Hepatocyte (in vitro differentiated cells): Measurements from ENCODE around the gene RAB32. TPM values are rescaled to one million over a fixed set of nuclear protein-coding genes. Genes with fewer than 3 reads are reported as not detected.

Experiments used
- DNase-seq: peaks from one replicate; pipeline ENCODE4 v3.0.0-alpha.2; 2016; ENCODE audit warnings: low spot score
- H2AFZ ChIP-seq: fragments of 200-600 bp; sonication (generic); 2 replicates; pipeline ENCODE4 v1.6.0; 2016; ENCODE audit warnings: antibody characterized with exemption, mild to moderate bottlenecking
- H3K27ac ChIP-seq: fragments of 200-600 bp; sonication (generic); 2 replicates; pipeline ENCODE4 v1.5.1; 2016; ENCODE audit warnings: mild to moderate bottlenecking
- H3K27me3 ChIP-seq: fragments of 200-600 bp; sonication (generic); 2 replicates; pipeline ENCODE4 v1.6.1; 2016
- H3K36me3 ChIP-seq: fragments of 200-600 bp; sonication (generic); replicated peaks from 2 replicates; pipeline ENCODE4 v1.5.1; 2016; ENCODE audit warnings: low read depth; ENCODE audit not compliant: insufficient read depth
- H3K4me1 ChIP-seq: fragments of 200-600 bp; sonication (generic); 2 replicates; pipeline ENCODE4 v1.5.1; 2016; ENCODE audit warnings: mild to moderate bottlenecking, moderate library complexity; ENCODE audit not compliant: insufficient read depth
- H3K4me2 ChIP-seq: fragments of 200-600 bp; sonication (generic); 2 replicates; pipeline ENCODE4 v1.6.0; 2016
- H3K4me3 ChIP-seq: fragments of 200-600 bp; sonication (generic); 2 replicates; pipeline ENCODE4 v1.5.1; 2016; ENCODE audit warnings: mild to moderate bottlenecking
- H3K79me2 ChIP-seq: fragments of 200-600 bp; sonication (generic); 2 replicates; pipeline ENCODE4 v1.6.0; 2017; ENCODE audit warnings: mild to moderate bottlenecking
- H3K9me2 ChIP-seq: fragments of 200-600 bp; sonication (generic); replicated peaks from 2 replicates; pipeline ENCODE4 v1.6.0; 2017; ENCODE audit warnings: mild to moderate bottlenecking; ENCODE audit not compliant: insufficient read depth
- H3K9me3 ChIP-seq: fragments of 200-600 bp; sonication (generic); 2 replicates; pipeline ENCODE4 v1.5.1; 2016; ENCODE audit warnings: low read depth, mild to moderate bottlenecking
- H4K20me1 ChIP-seq: fragments of 200-600 bp; sonication (generic); 2 replicates; pipeline ENCODE4 v1.6.0; 2016; ENCODE audit warnings: mild to moderate bottlenecking; ENCODE audit not compliant: insufficient read depth, poor library complexity, severe bottlenecking
- EZH2 ChIP-seq: fragments of 200-600 bp; sonication (generic); IDR thresholded peaks from 2 replicates; pipeline ENCODE4 v1.6.1; 2016; ENCODE audit warnings: antibody characterized with exemption, mild to moderate bottlenecking, borderline replicate concordance
- EZH2phosphoT487 ChIP-seq: fragments of 200-600 bp; sonication (generic); IDR thresholded peaks from one replicate; pipeline ENCODE4 v1.6.1; 2018; ENCODE audit warnings: antibody characterized with exemption, mild to moderate bottlenecking, low read depth, moderate library complexity; ENCODE audit not compliant: unreplicated experiment, severe bottlenecking
- WGBS: methylation state at CpG from one replicate; pipeline ENCODE4 v1.1.6; 2016; ENCODE audit warnings: low lambda C conversion rate; ENCODE audit errors: missing lambda C conversion rate; 5-methylcytosine and 5-hydroxymethylcytosine counted together
- polyA plus RNA-seq: library from polyadenylated mRNA; unstranded; fragments of >200 nt; fragmentation: Nextera tagmentation; extraction: Ambion mirVana; gene quantifications from 2 replicates; pipeline ENCODE4 v1.2.1, GENCODE V29; 2016
- total RNA-seq: library from RNA; depleted of rRNA; stranded (reverse); fragments of >200 nt; gene quantifications from 2 replicates; pipeline ENCODE4 v1.2.3, GENCODE V29; 2014
- TF ChIP-seq, protein P1 (sequence below): fragments of 200-600 bp; sonication (generic); IDR thresholded peaks from 2 replicates; pipeline ENCODE4 v1.5.1; 2016; ENCODE audit warnings: antibody characterized with exemption, mild to moderate bottlenecking; ENCODE audit not compliant: poor library complexity

The RAB32 gene
- total and polyA plus RNA-seq, 2 experiments from 2014 or later = 100 to 121 TPM

DNA sequence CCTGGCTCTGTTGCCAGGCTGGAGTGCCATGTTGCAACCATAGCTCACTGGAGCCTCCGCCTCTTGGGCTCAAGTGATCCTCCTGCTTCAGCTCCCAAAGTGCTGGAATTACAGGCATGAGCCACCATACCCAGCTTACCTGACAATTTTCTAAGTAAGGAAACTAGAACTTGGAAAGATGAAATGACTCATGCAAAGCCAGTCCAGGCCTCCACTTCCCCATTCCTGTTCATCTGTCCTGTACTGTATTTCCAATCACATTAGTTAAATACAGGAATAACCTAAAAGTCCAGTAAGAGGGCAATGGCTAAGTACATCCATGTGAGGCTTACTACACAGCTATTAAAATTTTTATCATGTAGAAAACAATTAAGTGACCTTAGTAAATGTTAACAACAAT lies 46.9 kb downstream of the RAB32 start:
- Histone ChIP-seq H4K20me1 (no peaks in the 10 kb centered on the region), H2AFZ (no peak overlapping the region), H3K27me3 (no peaks in the 10 kb centered on the region), H3K9me3 (no peaks in the 10 kb centered on the region), H3K4me1 (no peaks in the 10 kb centered on the region), H3K79me2 (no peaks in the 10 kb centered on the region), H3K4me2 (no peak overlapping the region), H3K9me2 (no peaks in the 10 kb centered on the region), H3K4me3 (no peak overlapping the region), H3K36me3 (no peaks in the 10 kb centered on the region), H3K27ac (no peak overlapping the region)
- TF ChIP-seq EZH2phosphoT487 (no peak), EZH2 (no peak)
- 100% methylated on average over 1 of the region's 1 CpG for WGBS
- no peak for DNase-seq

DNA sequence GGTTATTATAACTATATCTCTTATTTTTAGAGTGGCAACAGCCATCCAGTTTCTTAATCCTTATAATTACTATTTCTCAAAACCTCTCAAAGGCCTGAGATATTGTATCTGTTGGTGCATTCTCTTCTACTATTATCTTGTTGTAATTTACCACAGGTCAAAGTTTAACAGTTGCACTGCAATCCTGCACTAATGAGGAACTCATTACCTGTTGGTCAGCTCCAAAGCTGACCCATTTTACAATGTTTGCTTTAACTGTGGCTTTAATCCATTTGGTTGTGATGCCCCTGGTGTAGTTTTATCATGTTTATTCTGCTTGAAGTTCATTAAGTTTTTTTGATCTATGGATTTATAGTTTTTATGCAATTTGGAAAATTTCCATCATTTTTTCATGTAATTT lies 48.8 kb downstream of the RAB32 start:
- DNase-seq = no peak

DNA sequence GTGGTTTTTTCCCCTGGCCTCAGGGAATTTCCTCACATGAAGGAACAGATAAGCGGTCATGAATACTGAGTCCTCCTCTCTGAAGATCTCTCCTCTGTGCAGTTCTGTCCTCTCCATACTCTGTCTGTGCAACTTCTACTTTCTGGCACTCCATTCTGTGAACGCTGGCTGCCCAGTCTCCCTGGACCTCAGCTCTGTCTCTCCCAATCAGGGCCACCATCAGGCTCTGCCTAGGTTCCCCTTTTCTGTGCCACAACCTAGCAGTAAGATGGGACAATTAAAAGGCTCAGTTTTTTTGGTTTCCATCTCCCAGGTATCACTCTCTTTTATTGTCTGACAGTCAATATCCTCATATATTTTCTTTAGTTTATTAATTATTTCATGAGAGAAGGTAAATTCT lies 50.4 kb downstream of the RAB32 start:
- WGBS = 88% methylated on average over 2 of the region's 2 CpGs
- H3K4me3 ChIP-seq = no peak overlapping the region
- no peaks in the 10 kb centered on the region for H3K79me2 ChIP-seq
- H2AFZ ChIP-seq = no peak overlapping the region
- H3K27ac ChIP-seq = no peak overlapping the region
- H3K9me2 ChIP-seq = no peaks in the 10 kb centered on the region
- no peaks in the 10 kb centered on the region for H3K4me1 ChIP-seq
- TF ChIP-seq, protein P1, sequence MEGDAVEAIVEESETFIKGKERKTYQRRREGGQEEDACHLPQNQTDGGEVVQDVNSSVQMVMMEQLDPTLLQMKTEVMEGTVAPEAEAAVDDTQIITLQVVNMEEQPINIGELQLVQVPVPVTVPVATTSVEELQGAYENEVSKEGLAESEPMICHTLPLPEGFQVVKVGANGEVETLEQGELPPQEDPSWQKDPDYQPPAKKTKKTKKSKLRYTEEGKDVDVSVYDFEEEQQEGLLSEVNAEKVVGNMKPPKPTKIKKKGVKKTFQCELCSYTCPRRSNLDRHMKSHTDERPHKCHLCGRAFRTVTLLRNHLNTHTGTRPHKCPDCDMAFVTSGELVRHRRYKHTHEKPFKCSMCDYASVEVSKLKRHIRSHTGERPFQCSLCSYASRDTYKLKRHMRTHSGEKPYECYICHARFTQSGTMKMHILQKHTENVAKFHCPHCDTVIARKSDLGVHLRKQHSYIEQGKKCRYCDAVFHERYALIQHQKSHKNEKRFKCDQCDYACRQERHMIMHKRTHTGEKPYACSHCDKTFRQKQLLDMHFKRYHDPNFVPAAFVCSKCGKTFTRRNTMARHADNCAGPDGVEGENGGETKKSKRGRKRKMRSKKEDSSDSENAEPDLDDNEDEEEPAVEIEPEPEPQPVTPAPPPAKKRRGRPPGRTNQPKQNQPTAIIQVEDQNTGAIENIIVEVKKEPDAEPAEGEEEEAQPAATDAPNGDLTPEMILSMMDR = no peak
- no peak for TF ChIP-seq EZH2phosphoT487
- TF ChIP-seq EZH2 = no peak
- DNase-seq = no peak
- H3K27me3 ChIP-seq = no peaks in the 10 kb centered on the region
- H3K4me2 ChIP-seq = no peak overlapping the region
- H4K20me1 ChIP-seq = no peaks in the 10 kb centered on the region
- H3K9me3 ChIP-seq = no peaks in the 10 kb centered on the region
- no peaks in the 10 kb centered on the region for H3K36me3 ChIP-seq

More for the DNA sequence above, 48.8 kb downstream of the RAB32 start:
- no peaks in the 10 kb centered on the region for H3K4me1 ChIP-seq
- no peak overlapping the region for H3K4me2 ChIP-seq
- H4K20me1 ChIP-seq = no peaks in the 10 kb centered on the region
- H3K27me3 ChIP-seq = no peaks in the 10 kb centered on the region
- no peaks in the 10 kb centered on the region for H3K9me2 ChIP-seq
- no peaks in the 10 kb centered on the region for H3K9me3 ChIP-seq
- TF ChIP-seq EZH2phosphoT487 (no peak), EZH2 (no peak)
- TF ChIP-seq, protein P1 = no peak
- no peak overlapping the region for H3K27ac ChIP-seq
- no peaks in the 10 kb centered on the region for H3K79me2 ChIP-seq
- no peak overlapping the region for H2AFZ ChIP-seq
- H3K36me3 ChIP-seq = no peaks in the 10 kb centered on the region
- H3K4me3 ChIP-seq = no peak overlapping the region

DNA sequence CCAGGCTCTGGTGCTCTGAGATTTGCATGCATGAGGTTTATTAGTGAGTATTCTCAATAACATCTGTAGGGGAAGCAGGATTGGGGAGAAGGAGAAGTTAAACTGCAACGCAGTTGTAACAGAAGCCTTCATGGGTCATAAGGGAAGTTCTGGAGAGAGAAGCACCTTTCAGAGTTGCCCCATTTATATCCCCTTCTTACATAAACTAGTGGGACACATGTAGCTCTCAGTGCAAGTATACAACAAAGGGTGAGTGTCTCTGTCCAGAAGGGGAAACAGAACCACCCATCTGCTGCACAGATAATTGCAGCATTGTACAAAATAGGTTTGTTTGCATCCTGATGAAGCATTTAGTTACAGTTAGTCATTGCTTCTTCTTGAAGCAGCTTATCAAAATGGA lies 50.9 kb downstream of the RAB32 start:
- Histone ChIP-seq H3K4me1 (no peaks in the 10 kb centered on the region), H2AFZ (no peak overlapping the region), H3K4me2 (no peak overlapping the region), H3K79me2 (no peaks in the 10 kb centered on the region), H3K27me3 (no peaks in the 10 kb centered on the region), H3K4me3 (no peak overlapping the region), H3K36me3 (no peaks in the 10 kb centered on the region), H3K27ac (no peak overlapping the region), H3K9me3 (no peaks in the 10 kb centered on the region), H4K20me1 (no peaks in the 10 kb centered on the region), H3K9me2 (no peaks in the 10 kb centered on the region)
- WGBS = 78% methylated on average over 1 of the region's 1 CpG
- no peak for DNase-seq
- no peak for TF ChIP-seq EZH2
- TF ChIP-seq, protein P1 = no peak
- TF ChIP-seq EZH2phosphoT487 = no peak
